ENCODE results near the gene CFAP97D2. TPM values are rescaled to one million over a fixed set of nuclear protein-coding genes. Genes with fewer than 3 reads are reported as not detected.

Gene CFAP97D2
- total and polyA plus RNA-seq, 2 of the 13 experiments (the other 11 are each of a cell fraction or from before 2014, with no cell fraction given): not detected

DNA sequence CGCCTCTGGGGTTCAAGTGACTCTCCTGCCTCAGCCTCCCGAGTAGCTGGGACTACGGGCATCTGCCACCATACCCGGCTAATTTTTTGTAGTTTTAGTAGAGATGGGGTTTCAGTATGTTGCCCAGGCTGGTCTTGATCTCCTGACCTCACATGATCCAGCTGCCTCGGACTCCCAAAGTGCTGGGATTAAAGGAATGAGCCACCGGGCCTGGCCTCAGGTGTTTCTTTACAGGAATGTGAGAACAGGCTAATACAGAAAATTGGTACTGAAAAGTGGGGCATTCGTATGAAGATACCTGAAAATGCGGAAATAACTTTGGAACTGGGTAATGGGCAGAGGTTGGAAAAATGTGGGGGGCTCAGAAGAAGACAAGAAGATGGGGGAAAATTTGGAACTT lies 52.8 kb downstream of the CFAP97D2 start:
- Histone ChIP-seq H3K9ac (ENCODE audit: insufficient read depth, low read depth, low read length) (no peak overlapping the region), H4K20me1 (ENCODE audit: insufficient read depth, low read length) (no peaks in the 10 kb centered on the region), H3K4me1 (ENCODE audit: insufficient read depth, low read length) (0 out of 2 replicates have a peak, but pooled peaks cover 6% of the 10 kb centered on the region), H3K9me3 (ENCODE audit: low read length) (no peaks in the 10 kb centered on the region), H3K36me3 (replicated peaks in 1 of 2; ENCODE audit: control insufficient read depth in 1 of 2, insufficient read depth in 2 of 2, low read length in 2 of 2) (peaks cover 0 to 4% of the 10 kb centered on the region in 2 experiments; a peak in 1 of 5 replicates), H3K79me2 (ENCODE audit: insufficient read depth, low read length) (peaks cover 16% of the 10 kb centered on the region), H3K4me2 (ENCODE audit: low read depth, low read length) (no peak overlapping the region), H3K27me3 (ENCODE audit: control insufficient read depth in 1 of 2, insufficient read depth in 2 of 2, low read length in 2 of 2) (peaks cover 6 to 34% of the 10 kb centered on the region in 2 experiments), H3K4me3 (replicated peaks in 1 of 3; ENCODE audit: insufficient read depth in 1 of 3, low read depth in 2 of 3, low read length in 3 of 3) (no peak overlapping the region), H2AFZ (ENCODE audit: low read length) (no peak overlapping the region), H3K27ac (ENCODE audit: extremely low read length, insufficient read depth, low read length) (no peak overlapping the region)
- ChIA-PET CTCF (ENCODE audit: low intra/inter-chr PET ratio, low total read pairs) (no interaction called here), POLR2A (no interaction called here)
- DNase-seq (ENCODE audit: low spot score): no peak
- ATAC-seq: no peak
- in situ Hi-C loops (cut with HindIII; ENCODE audit: extremely low pct_ligation_motif_present, low pct_unique_long_range_greater_than_20kb) (no loop called here), intact Hi-C loops (cut with micrococcal nuclease; ENCODE audit: unreplicated experiment) (no loop called here)
- FAIRE-seq: no peak
- 29% methylated on average over 8 of the region's 8 CpGs for WGBS (ENCODE audit: low lambda C conversion rate)
- BruUV-seq (replicated peaks): no TSS peak
- TF ChIP-seq HHEX (CRISPR knock-in tag; IDR thresholded peaks at IDR 0.05) (no peak), ZNF251 (CRISPR knock-in tag; IDR thresholded peaks at IDR 0.05) (no peak), MTA1 (CRISPR knock-in tag; IDR thresholded peaks at IDR 0.05; ENCODE audit: borderline replicate concordance) (no peak), KLF16 (CRISPR knock-in tag; IDR thresholded peaks at IDR 0.05) (no peak), WIZ (CRISPR knock-in tag; IDR thresholded peaks at IDR 0.05) (no peak), RAD21 (CRISPR knock-in tag; IDR thresholded peaks at IDR 0.05) (no peak), TEAD3 (CRISPR knock-in tag; optimal IDR thresholded peaks at IDR 0.05; ENCODE audit: borderline replicate concordance) (no peak), FOXA3 (CRISPR knock-in tag; IDR thresholded peaks at IDR 0.05) (no peak), HOXA5 (CRISPR knock-in tag; IDR thresholded peaks at IDR 0.05) (no peak), FIP1L1 (IDR thresholded peaks at IDR 0.05; ENCODE audit: borderline replicate concordance, insufficient read depth, low read depth, low read length) (no peak), TEAD2 (CRISPR knock-in tag; IDR thresholded peaks at IDR 0.05) (no peak), ZNF207 (IDR thresholded peaks at IDR 0.05; ENCODE audit: borderline replicate concordance) (no peak), U2AF1 (optimal IDR thresholded peaks at IDR 0.05; ENCODE audit: low read depth, low read length) (no peak), RORA (CRISPR knock-in tag; IDR thresholded peaks at IDR 0.05) (no peak), ZNF205 (CRISPR knock-in tag; IDR thresholded peaks at IDR 0.05) (no peak), HDAC1 (CRISPR knock-in tag; IDR thresholded peaks at IDR 0.05) (no peak)
- TF ChIP-seq, protein P1, sequence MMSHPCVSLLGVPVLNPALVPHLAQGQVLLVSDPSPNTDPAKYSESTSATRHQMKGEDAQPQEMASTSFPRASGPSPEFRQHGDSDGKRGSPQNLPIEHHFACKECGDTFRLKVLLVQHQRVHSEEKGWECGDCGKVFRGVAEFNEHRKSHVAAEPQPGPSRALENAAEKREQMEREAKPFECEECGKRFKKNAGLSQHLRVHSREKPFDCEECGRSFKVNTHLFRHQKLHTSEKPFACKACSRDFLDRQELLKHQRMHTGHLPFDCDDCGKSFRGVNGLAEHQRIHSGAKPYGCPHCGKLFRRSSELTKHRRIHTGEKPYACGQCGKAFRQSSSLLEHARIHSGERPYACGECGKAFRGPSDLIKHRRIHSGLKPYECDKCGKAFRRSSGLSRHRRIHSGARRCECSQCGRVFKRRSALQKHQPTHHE (CRISPR knock-in tag; IDR thresholded peaks at IDR 0.05; ENCODE audit: borderline replicate concordance): no peak
- TF ChIP-seq, protein P2, sequence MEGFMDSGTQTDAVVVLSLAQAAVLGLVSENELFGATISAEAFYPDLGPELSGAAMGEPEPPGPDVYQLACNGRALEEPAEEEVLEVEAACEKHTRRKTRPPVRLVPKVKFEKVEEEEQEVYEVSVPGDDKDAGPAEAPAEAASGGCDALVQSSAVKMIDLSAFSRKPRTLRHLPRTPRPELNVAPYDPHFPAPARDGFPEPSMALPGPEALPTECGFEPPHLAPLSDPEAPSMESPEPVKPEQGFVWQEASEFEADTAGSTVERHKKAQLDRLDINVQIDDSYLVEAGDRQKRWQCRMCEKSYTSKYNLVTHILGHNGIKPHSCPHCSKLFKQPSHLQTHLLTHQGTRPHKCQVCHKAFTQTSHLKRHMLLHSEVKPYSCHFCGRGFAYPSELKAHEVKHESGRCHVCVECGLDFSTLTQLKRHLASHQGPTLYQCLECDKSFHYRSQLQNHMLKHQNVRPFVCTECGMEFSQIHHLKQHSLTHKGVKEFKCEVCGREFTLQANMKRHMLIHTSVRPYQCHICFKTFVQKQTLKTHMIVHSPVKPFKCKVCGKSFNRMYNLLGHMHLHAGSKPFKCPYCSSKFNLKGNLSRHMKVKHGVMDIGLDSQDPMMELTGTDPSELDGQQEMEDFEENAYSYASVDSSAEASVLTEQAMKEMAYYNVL (CRISPR knock-in tag; IDR thresholded peaks at IDR 0.05; ENCODE audit: borderline replicate concordance): no peak
- TF ChIP-seq, protein P3, sequence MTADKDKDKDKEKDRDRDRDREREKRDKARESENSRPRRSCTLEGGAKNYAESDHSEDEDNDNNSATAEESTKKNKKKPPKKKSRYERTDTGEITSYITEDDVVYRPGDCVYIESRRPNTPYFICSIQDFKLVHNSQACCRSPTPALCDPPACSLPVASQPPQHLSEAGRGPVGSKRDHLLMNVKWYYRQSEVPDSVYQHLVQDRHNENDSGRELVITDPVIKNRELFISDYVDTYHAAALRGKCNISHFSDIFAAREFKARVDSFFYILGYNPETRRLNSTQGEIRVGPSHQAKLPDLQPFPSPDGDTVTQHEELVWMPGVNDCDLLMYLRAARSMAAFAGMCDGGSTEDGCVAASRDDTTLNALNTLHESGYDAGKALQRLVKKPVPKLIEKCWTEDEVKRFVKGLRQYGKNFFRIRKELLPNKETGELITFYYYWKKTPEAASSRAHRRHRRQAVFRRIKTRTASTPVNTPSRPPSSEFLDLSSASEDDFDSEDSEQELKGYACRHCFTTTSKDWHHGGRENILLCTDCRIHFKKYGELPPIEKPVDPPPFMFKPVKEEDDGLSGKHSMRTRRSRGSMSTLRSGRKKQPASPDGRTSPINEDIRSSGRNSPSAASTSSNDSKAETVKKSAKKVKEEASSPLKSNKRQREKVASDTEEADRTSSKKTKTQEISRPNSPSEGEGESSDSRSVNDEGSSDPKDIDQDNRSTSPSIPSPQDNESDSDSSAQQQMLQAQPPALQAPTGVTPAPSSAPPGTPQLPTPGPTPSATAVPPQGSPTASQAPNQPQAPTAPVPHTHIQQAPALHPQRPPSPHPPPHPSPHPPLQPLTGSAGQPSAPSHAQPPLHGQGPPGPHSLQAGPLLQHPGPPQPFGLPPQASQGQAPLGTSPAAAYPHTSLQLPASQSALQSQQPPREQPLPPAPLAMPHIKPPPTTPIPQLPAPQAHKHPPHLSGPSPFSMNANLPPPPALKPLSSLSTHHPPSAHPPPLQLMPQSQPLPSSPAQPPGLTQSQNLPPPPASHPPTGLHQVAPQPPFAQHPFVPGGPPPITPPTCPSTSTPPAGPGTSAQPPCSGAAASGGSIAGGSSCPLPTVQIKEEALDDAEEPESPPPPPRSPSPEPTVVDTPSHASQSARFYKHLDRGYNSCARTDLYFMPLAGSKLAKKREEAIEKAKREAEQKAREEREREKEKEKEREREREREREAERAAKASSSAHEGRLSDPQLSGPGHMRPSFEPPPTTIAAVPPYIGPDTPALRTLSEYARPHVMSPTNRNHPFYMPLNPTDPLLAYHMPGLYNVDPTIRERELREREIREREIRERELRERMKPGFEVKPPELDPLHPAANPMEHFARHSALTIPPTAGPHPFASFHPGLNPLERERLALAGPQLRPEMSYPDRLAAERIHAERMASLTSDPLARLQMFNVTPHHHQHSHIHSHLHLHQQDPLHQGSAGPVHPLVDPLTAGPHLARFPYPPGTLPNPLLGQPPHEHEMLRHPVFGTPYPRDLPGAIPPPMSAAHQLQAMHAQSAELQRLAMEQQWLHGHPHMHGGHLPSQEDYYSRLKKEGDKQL (CRISPR knock-in tag; IDR thresholded peaks at IDR 0.05; ENCODE audit: low read depth): no peak

All from HepG2 (cell line).